Measurements from ENCODE around the gene UGT1A8. TPM values are rescaled to one million over a fixed set of nuclear protein-coding genes. Genes with fewer than 3 reads are reported as not detected.
"Not testable (repeated sequence)": the region's sequence is repeated elsewhere in the genome, so short reads cannot be mapped to it uniquely, and the experiment has no call there.

The UGT1A8 gene
- total and polyA plus RNA-seq, 7 donors: 1.8 to 8.8 (median 7.4) TPM; not detected in 4

DNA sequence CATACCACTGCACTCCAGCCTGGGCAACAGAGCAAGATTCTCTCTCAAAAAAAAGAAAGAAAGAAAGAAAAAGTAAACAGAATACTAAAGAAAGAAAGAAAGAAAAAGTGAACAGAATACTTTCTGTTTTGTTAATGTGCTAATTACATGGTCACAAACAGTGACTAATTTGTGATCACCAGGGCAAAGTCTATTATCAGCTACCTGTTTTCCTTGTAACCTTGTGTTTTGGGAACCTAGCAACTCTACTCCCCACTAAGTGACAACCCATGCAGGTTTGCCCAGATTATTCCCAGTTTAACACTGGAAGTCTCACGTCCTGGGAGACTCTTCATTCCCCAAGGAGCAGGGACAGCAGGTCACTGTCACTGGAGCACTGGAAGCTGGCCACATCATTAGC is 37.6 kb downstream of the UGT1A8 start:
- Histone ChIP-seq H3K36me3 (no peaks in the 10 kb centered on the region), H3K27me3 (no peaks in the 10 kb centered on the region), H3K27ac (no peak overlapping the region), H3K9me3 (no peaks in the 10 kb centered on the region), H3K4me1 (no peaks in the 10 kb centered on the region), H3K4me3 (no peak overlapping the region)
- intact Hi-C loops (cut with DNase I): no loop called here
- TF ChIP-seq POLR2A (IDR thresholded peaks at IDR 0.05): no peak
- TF ChIP-seq, protein P1, sequence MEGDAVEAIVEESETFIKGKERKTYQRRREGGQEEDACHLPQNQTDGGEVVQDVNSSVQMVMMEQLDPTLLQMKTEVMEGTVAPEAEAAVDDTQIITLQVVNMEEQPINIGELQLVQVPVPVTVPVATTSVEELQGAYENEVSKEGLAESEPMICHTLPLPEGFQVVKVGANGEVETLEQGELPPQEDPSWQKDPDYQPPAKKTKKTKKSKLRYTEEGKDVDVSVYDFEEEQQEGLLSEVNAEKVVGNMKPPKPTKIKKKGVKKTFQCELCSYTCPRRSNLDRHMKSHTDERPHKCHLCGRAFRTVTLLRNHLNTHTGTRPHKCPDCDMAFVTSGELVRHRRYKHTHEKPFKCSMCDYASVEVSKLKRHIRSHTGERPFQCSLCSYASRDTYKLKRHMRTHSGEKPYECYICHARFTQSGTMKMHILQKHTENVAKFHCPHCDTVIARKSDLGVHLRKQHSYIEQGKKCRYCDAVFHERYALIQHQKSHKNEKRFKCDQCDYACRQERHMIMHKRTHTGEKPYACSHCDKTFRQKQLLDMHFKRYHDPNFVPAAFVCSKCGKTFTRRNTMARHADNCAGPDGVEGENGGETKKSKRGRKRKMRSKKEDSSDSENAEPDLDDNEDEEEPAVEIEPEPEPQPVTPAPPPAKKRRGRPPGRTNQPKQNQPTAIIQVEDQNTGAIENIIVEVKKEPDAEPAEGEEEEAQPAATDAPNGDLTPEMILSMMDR (IDR thresholded peaks at IDR 0.05): no peak
- no peak for TF ChIP-seq EP300 (IDR thresholded peaks at IDR 0.05)
- TF ChIP-seq POLR2AphosphoS5 (IDR thresholded peaks at IDR 0.05): no peak
- 68 to 70% methylated on average over 1 of the region's 1 CpG for WGBS, 2 donors
- DNase-seq: no peak

DNA sequence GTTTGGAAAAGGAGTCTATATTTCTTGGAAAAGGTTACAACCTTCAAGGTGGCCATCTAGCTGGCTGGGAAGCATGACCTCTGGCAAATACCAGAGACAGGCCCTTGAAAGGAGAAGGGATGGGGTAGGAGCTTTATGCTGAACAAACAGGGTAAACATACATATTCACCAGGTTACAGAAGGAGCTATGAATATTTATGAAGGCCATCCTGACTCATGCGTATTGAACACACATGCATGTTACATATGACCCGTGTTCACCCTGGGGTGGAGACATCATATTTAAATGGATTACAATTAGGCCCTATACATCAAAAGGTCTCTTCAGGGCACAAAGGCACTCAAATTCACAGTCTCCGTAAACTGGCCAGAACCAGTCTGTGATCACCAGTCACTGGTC is 38.5 kb downstream of the UGT1A8 start:
- H3K27ac ChIP-seq; DNase-seq; H3K36me3 ChIP-seq; H3K4me1 ChIP-seq; H3K4me3 ChIP-seq; intact Hi-C loops (cut with DNase I); H3K9me3 ChIP-seq; H3K27me3 ChIP-seq: not testable (repeated sequence)
- WGBS, 2 donors: 96 to 97% methylated on average over 3 of the region's 3 CpGs

DNA sequence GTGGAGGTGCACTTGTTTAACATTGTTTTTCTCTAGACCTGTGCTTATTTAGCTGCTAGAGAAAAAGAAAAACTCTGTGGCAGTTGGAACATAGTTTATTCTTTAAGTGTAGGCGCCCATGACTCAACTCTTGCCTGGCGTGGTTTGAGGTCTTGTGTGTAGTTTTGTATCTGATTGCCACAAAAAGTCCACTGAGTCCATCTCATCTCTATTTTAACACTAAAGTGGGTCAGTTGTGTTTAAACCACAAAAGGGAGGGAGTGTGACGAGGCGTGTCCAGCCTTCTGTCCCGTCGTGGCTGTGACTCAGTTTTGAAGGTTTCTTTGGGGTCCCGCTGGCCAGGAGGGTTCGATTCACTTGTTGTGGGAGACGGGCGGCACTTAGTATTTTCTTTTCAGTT is 39.0 kb downstream of the UGT1A8 start:
- DNase-seq: no peak
- WGBS, 2 donors: 86 to 90% methylated on average over 10 of the region's 10 CpGs
- no peak overlapping the region for H3K4me3 ChIP-seq
- H3K36me3 ChIP-seq: no peaks in the 10 kb centered on the region
- H3K4me1 ChIP-seq: no peaks in the 10 kb centered on the region
- intact Hi-C loops (cut with DNase I): no loop called here
- TF ChIP-seq, protein P1 (IDR thresholded peaks at IDR 0.05): no peak
- TF ChIP-seq EP300 (IDR thresholded peaks at IDR 0.05): no peak
- no peak for TF ChIP-seq POLR2AphosphoS5 (IDR thresholded peaks at IDR 0.05)
- no peak for TF ChIP-seq POLR2A (IDR thresholded peaks at IDR 0.05)
- no peak overlapping the region for H3K27ac ChIP-seq
- H3K27me3 ChIP-seq: no peaks in the 10 kb centered on the region
- H3K9me3 ChIP-seq: no peaks in the 10 kb centered on the region

DNA sequence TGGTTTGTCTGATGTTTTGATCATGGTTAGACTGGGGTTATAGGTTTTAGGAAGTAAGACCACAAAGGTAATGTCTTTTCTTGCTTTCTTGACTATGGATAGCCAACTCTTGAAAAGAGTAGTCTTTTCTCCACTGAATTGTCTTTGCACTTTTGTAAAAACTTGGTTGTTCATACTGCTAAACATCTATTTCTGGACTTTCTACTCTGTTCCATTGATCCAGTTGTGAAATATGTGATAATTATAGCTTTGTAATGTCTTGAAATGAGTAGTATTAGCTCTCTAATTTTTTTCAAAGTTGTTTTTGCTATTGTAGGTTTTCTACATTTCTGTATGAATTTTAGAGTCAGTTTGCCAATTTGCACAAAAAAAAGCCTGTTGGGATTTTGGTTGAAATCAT is 41.2 kb downstream of the UGT1A8 start:
- peaks cover 0 to 2% (median 0%) of the 10 kb centered on the region in 4 donors for H3K9me3 ChIP-seq

DNA sequence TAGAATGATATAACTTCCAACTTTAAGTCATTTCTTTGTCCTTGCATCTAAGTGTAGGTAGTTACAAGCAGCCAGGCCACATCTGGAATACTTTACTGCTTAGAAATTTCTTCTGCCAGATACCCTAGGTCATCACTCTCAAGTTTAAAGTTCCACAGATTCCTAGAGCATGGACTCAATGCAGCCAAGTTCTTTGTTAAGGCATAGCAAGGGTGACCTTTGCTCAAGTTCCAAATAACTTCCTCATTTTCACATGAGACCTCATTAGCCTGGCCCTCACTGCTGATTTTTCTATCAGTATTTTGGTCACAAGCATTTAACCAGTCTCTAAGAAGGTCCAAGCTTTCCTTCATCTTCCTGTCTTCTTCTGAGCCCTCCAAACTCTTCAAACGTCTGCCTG is 46.5 kb downstream of the UGT1A8 start:
- no peak overlapping the region for H3K27ac ChIP-seq
- intact Hi-C loops (cut with DNase I): no loop called here
- no peaks in the 10 kb centered on the region for H3K4me1 ChIP-seq
- H3K36me3 ChIP-seq: no peaks in the 10 kb centered on the region
- no peak for TF ChIP-seq EP300 (IDR thresholded peaks at IDR 0.05)
- TF ChIP-seq POLR2A (IDR thresholded peaks at IDR 0.05): no peak
- H3K9me3 ChIP-seq: peaks cover 0 to 2% (median 0%) of the 10 kb centered on the region in 4 donors
- 61 to 70% methylated on average over 1 of the region's 1 CpG for WGBS, 2 donors
- DNase-seq: no peak
- H3K4me3 ChIP-seq: no peak overlapping the region
- no peaks in the 10 kb centered on the region for H3K27me3 ChIP-seq

More for the DNA sequence above, 41.2 kb downstream of the UGT1A8 start:
- H3K27ac ChIP-seq: no peak overlapping the region
- intact Hi-C loops (cut with DNase I): no loop called here
- H3K27me3 ChIP-seq: no peaks in the 10 kb centered on the region
- no peak for DNase-seq
- H3K4me3 ChIP-seq: no peak overlapping the region
- TF ChIP-seq POLR2AphosphoS5 (IDR thresholded peaks at IDR 0.05) (no peak), EP300 (IDR thresholded peaks at IDR 0.05) (no peak), POLR2A (IDR thresholded peaks at IDR 0.05) (no peak)
- TF ChIP-seq, protein P1 (IDR thresholded peaks at IDR 0.05): no peak
- no peaks in the 10 kb centered on the region for H3K4me1 ChIP-seq
- H3K36me3 ChIP-seq: no peaks in the 10 kb centered on the region

DNA sequence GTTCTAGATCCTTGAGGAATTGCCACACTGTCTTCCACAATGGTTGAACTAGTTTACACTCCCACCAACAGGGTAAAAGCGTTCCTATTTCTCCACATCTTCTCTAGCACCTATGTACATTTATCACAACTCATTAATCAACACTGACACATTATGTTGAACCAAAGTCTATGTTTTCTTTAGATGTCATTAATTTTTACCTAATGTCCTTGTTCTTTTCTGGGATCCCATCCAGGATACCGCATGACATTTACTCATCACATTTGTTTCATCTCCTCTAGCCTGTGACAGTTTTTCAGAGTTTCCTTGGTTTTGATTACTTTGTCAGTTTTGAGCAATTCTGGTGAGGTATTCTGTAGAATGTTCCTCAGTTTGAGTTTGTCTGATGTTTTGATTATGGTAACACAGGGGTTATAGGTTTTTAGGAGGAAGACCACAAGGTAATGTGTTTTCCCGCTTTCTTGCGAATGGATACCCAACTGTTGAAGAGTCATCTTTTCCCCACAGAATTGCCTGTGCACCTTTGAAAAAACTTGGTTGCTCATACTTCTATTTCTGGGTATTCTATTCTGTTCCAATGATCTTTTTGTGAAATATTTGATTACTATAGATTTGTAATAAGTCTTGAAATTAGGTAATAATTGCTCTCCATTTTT is 51.3 kb downstream of the UGT1A8 start:
- no peak for DNase-seq
- no peak overlapping the region for H3K4me3 ChIP-seq
- no peaks in the 10 kb centered on the region for H3K36me3 ChIP-seq
- no peaks in the 10 kb centered on the region for H3K4me1 ChIP-seq
- intact Hi-C loops (cut with DNase I): no loop called here
- H3K27me3 ChIP-seq: no peaks in the 10 kb centered on the region
- no peak for TF ChIP-seq EP300 (IDR thresholded peaks at IDR 0.05)
- TF ChIP-seq, protein P1 (IDR thresholded peaks at IDR 0.05): no peak
- TF ChIP-seq POLR2AphosphoS5 (IDR thresholded peaks at IDR 0.05): no peak
- TF ChIP-seq POLR2A (IDR thresholded peaks at IDR 0.05): no peak
- no peaks in the 10 kb centered on the region for H3K9me3 ChIP-seq
- no peak overlapping the region for H3K27ac ChIP-seq
- WGBS, 2 donors: 92 to 94% methylated on average over 4 of the region's 4 CpGs

All from sigmoid colon (tissue), 7 donors.